HCT116 (cell line): ENCODE results near the gene ANKS4B. TPM values are rescaled to one million over a fixed set of nuclear protein-coding genes. Genes with fewer than 3 reads are reported as not detected.

Experiments used
- ATAC-seq: fragments of 200-7000 bp; cut with Tn5 transposase; 2 replicates; pipeline ENCODE4 v1.9.1; 2020; ENCODE audit warnings: mild to moderate bottlenecking, moderate library complexity
- BruUV-seq: library from RNA; stranded (reverse); fragments of 400-500 nt; replicated peaks from 2 replicates; lab custom pipeline; 2021; lab: Mats Ljungman, UMichigan
- CTCF ChIA-PET: fragments of 300-600 bp; sonication (Branson Sonifier 250); formaldehyde crosslinking; loops from one replicate; lab custom pipeline; 2021; ENCODE audit warnings: antibody characterized with exemption; lab: Charles Lee
- POLR2A ChIA-PET: fragments of 300-600, 350-600 bp; sonication (Branson Sonifier 250); formaldehyde crosslinking; loops from one replicate; lab custom pipeline; 2021; ENCODE audit warnings: antibody characterized with exemption; lab: Charles Lee
- RAD21 ChIA-PET, 2 experiments: fragments of 300-600 bp; sonication (Branson Sonifier 250); formaldehyde crosslinking; loops; one replicate each; lab custom pipeline; 2023; ENCODE audit warnings: low total read pairs in 2 of 2; ENCODE audit not compliant: uncharacterized antibody in 2 of 2, unreplicated experiment in 2 of 2, low non-redundant PET in 1 of 2; lab: Charles Lee
- DNase-seq: peaks from one replicate; pipeline ENCODE4 v3.0.0-alpha.2; 2010; ENCODE audit warnings: low read depth, low spot score
- H2AFZ ChIP-seq: fragments of 200-600 bp; shearing (Covaris generic), sonication (generic); 2 replicates; pipeline ENCODE4 v1.6.1; 2017; ENCODE audit warnings: low read depth, mixed run types, mixed read lengths, antibody characterized with exemption, low read length; ENCODE audit not compliant: poor library complexity, severe bottlenecking
- H3K27ac ChIP-seq: 2 replicates; pipeline ENCODE4 v1.5.1; 2012; ENCODE audit warnings: low read depth, low read length
- H3K27me3 ChIP-seq: fragments of 200-600 bp; sonication (generic); 2 replicates; pipeline ENCODE4 v1.6.1; 2016; ENCODE audit warnings: mixed run types, low read length, mixed read lengths; ENCODE audit not compliant: insufficient read depth
- H3K36me3 ChIP-seq, 2 experiments: fragments of 200-500 bp in 1 of 2; fragments of 200-600 bp in 1 of 2; sonication (Bioruptor generic) in 1 of 2; sonication (generic) in 1 of 2; 2 replicates each; pipeline versions ENCODE4 v1.5.1 to v1.6.1; 2014 to 2016; ENCODE audit warnings: low read length in 2 of 2, inconsistent platforms in 1 of 2, mixed read lengths in 1 of 2, mixed run types in 1 of 2; ENCODE audit not compliant: insufficient read depth in 2 of 2, control insufficient read depth in 1 of 2
- H3K4me1 ChIP-seq, 2 experiments: fragments of 200-600 bp in 1 of 2; sonication (generic) in 1 of 2; 2 replicates each; pipeline versions ENCODE4 v1.5.1 to v1.6.1; 2012 to 2017; ENCODE audit warnings: low read length in 2 of 2, inconsistent platforms in 1 of 2, mild to moderate bottlenecking in 1 of 2, mixed read lengths in 1 of 2, mixed run types in 1 of 2, moderate library complexity in 1 of 2; ENCODE audit not compliant: insufficient read depth in 2 of 2, control insufficient read depth in 1 of 2
- H3K4me2 ChIP-seq: fragments of 200-600 bp; sonication (generic); 2 replicates; pipeline ENCODE4 v1.6.1; 2017; ENCODE audit warnings: mixed run types, low read length, mixed read lengths
- H3K4me3 ChIP-seq, 2 experiments: fragments of 200-600 bp in 1 of 2; sonication (generic) in 1 of 2; replicated peaks in 1 of 2; 2 replicates each; pipeline ENCODE4 v1.5.1; 2011 to 2016; ENCODE audit warnings: low read length in 2 of 2, control low read depth in 1 of 2, low read depth in 1 of 2, mild to moderate bottlenecking in 1 of 2, mixed read lengths in 1 of 2, mixed run types in 1 of 2
- H3K79me2 ChIP-seq: fragments of 200-600 bp; sonication (generic); 2 replicates; pipeline ENCODE4 v1.6.1; 2017; ENCODE audit warnings: mild to moderate bottlenecking, mixed run types, low read length, moderate library complexity, mixed read lengths; ENCODE audit not compliant: insufficient read depth
- H3K9ac ChIP-seq: fragments of 200-600 bp; sonication (generic); 2 replicates; pipeline ENCODE4 v1.6.1; 2016; ENCODE audit warnings: low read length, mixed read lengths
- H3K9me2 ChIP-seq: fragments of 200-600 bp; sonication (generic), shearing (Covaris generic); 2 replicates; pipeline ENCODE4 v1.6.1; 2017; ENCODE audit warnings: mixed run types, mild to moderate bottlenecking, moderate library complexity; ENCODE audit not compliant: insufficient read depth
- H3K9me3 ChIP-seq, 2 experiments: fragments of 200-500 bp in 1 of 2; fragments of 200-600 bp in 1 of 2; sonication (Bioruptor generic) in 1 of 2; sonication (generic) in 1 of 2; 2 replicates each; pipeline ENCODE4 v1.6.1; 2014 to 2017; ENCODE audit warnings: low read length in 2 of 2, mixed read lengths in 2 of 2, inconsistent platforms in 1 of 2, low read depth in 1 of 2, mild to moderate bottlenecking in 1 of 2, mixed run types in 1 of 2, moderate library complexity in 1 of 2; ENCODE audit not compliant: control insufficient read depth in 1 of 2, insufficient read depth in 1 of 2
- H4K20me1 ChIP-seq: fragments of 200-600 bp; sonication (generic), shearing (Covaris generic); 2 replicates; pipeline ENCODE4 v1.6.1; 2017; ENCODE audit warnings: mixed run types, mild to moderate bottlenecking, moderate library complexity; ENCODE audit not compliant: insufficient read depth
- ATF3 ChIP-seq: IDR thresholded peaks from 2 replicates; pipeline ENCODE4 v1.6.1; 2012
- CEBPB ChIP-seq: IDR thresholded peaks from 2 replicates; pipeline ENCODE4 v1.6.1; 2012; ENCODE audit warnings: low read depth
- CTCF ChIP-seq, 3 experiments: fragments of 200-600 bp in 1 of 3; sonication (generic) in 1 of 3; IDR thresholded peaks in 2 of 3; conservative IDR thresholded peaks in 1 of 3; 2 replicates each; pipeline ENCODE4 v1.5.1; 2012 to 2017; ENCODE audit warnings: low read depth in 2 of 3, low read length in 2 of 3, antibody characterized with exemption in 1 of 3, borderline replicate concordance in 1 of 3, control low read depth in 1 of 3, mild to moderate bottlenecking in 1 of 3, mixed read lengths in 1 of 3, mixed run types in 1 of 3, moderate library complexity in 1 of 3; ENCODE audit not compliant: insufficient read depth in 1 of 3
- EGR1 ChIP-seq: IDR thresholded peaks from 2 replicates; pipeline ENCODE4 v1.6.1; 2012; ENCODE audit warnings: low read depth
- EZH2 ChIP-seq: fragments of 200-600 bp; sonication (generic); IDR thresholded peaks from 2 replicates; pipeline ENCODE4 v1.6.1; 2017; ENCODE audit warnings: antibody characterized with exemption, mixed run types
- EZH2phosphoT487 ChIP-seq: fragments of 200-600 bp; IDR thresholded peaks from 2 replicates; pipeline ENCODE4 v1.6.1; 2018; ENCODE audit warnings: antibody characterized with exemption, borderline replicate concordance
- FOSL1 ChIP-seq: IDR thresholded peaks from 2 replicates; pipeline ENCODE4 v1.6.1; 2012; ENCODE audit warnings: low read depth
- POLR2AphosphoS5 ChIP-seq: IDR thresholded peaks from 2 replicates; pipeline ENCODE4 v1.6.1; 2011; ENCODE audit warnings: mild to moderate bottlenecking, low read depth, low read length, moderate library complexity
- REST ChIP-seq: IDR thresholded peaks from 2 replicates; pipeline ENCODE4 v1.6.1; 2012; ENCODE audit warnings: low read depth
- SRF ChIP-seq: IDR thresholded peaks from 2 replicates; pipeline ENCODE4 v1.6.1; 2012; ENCODE audit warnings: low read depth
- TCF7L2 ChIP-seq: IDR thresholded peaks from 2 replicates; pipeline ENCODE4 v1.7.0; 2011; ENCODE audit warnings: borderline replicate concordance, inconsistent platforms; ENCODE audit not compliant: insufficient read depth, insufficient read length; ENCODE audit errors: extremely low read depth
- ZBTB33 ChIP-seq: IDR thresholded peaks from 2 replicates; pipeline ENCODE4 v1.6.1; 2011; ENCODE audit warnings: mild to moderate bottlenecking, low read length, moderate library complexity; ENCODE audit not compliant: insufficient replicate concordance; ENCODE audit errors: extremely low read depth
- ZFX ChIP-seq: fragments of 450-650 bp; IDR thresholded peaks from 2 replicates; pipeline ENCODE4 v1.6.1; 2017
- intact Hi-C: fragments of 100-400 bp; cut with micrococcal nuclease; formaldehyde crosslinking; loops from 2 replicates; pipeline ENCODE4 v1.10.0; 2022
- total RNA-seq: library from RNA; stranded (reverse); gene quantifications from one replicate; pipeline ENCODE4 v1.2.1, GENCODE V29; 2021; ENCODE audit not compliant: unreplicated experiment

ANKS4B gene
- total RNA-seq, 1 experiment from 2014 or later = not detected

GRCh38 chr16:21192991-21193390, 40.5 kb upstream of the ANKS4B start (continued):
- no peak for TF ChIP-seq REST
- TF ChIP-seq FOSL1 = no peak

- no peak overlapping the region for H3K9ac ChIP-seq
- DNase-seq = no peak
- intact Hi-C loops = no loop called here
- no peak overlapping the region for H3K4me3 ChIP-seq
- ChIA-PET CTCF (no interaction called here), POLR2A (no interaction called here), RAD21 (no interaction called here)
- no peaks in the 10 kb centered on the region for H3K9me2 ChIP-seq
- H3K4me2 ChIP-seq = no peak overlapping the region
- BruUV-seq = no TSS peak
- no peak overlapping the region for H2AFZ ChIP-seq
- no peak overlapping the region for H3K27ac ChIP-seq
- no peaks in the 10 kb centered on the region for H3K36me3 ChIP-seq
- H3K27me3 ChIP-seq = no peaks in the 10 kb centered on the region
- no peaks in the 10 kb centered on the region for H3K9me3 ChIP-seq
- ATAC-seq = no peak
- no peaks in the 10 kb centered on the region for H3K4me1 ChIP-seq
- H3K79me2 ChIP-seq = no peaks in the 10 kb centered on the region
- H4K20me1 ChIP-seq = no peaks in the 10 kb centered on the region
- no peak for TF ChIP-seq CTCF (IDR thresholded peaks at IDR 0.05 in 2 of 3, conservative IDR thresholded peaks at IDR 0.05 in 1 of 3; ENCODE audit: borderline replicate concordance in 1 of 3, insufficient read depth in 1 of 3, low read depth in 2 of 3, low read length in 2 of 3)
- TF ChIP-seq CEBPB = no peak
- no peak for TF ChIP-seq EZH2
- no peak for TF ChIP-seq TCF7L2
- no peak for TF ChIP-seq ATF3
- no peak for TF ChIP-seq REST
- TF ChIP-seq EGR1 = no peak
- no peak for TF ChIP-seq EZH2phosphoT487
- TF ChIP-seq ZBTB33 = no peak
- TF ChIP-seq ZFX = no peak
- no peak for TF ChIP-seq SRF
- TF ChIP-seq POLR2AphosphoS5 = no peak
Measured at GRCh38 chr16:21194771-21195301, 38.7 kb upstream of the ANKS4B start.
